HG03103 (cell line): ENCODE data around the gene EPHA2.

Experiments
- ATAC-seq: cut with Tn5 transposase; IDR thresholded peaks from one replicate; pipeline ENCODE4 v1.9.1; 2021; ENCODE audit warnings: low read depth; ENCODE audit not compliant: unreplicated experiment

EPHA2 gene

GRCh38 chr1:16124377-16125087, 31.3 kb downstream of the EPHA2 start:
- no peak for ATAC-seq

DNA sequence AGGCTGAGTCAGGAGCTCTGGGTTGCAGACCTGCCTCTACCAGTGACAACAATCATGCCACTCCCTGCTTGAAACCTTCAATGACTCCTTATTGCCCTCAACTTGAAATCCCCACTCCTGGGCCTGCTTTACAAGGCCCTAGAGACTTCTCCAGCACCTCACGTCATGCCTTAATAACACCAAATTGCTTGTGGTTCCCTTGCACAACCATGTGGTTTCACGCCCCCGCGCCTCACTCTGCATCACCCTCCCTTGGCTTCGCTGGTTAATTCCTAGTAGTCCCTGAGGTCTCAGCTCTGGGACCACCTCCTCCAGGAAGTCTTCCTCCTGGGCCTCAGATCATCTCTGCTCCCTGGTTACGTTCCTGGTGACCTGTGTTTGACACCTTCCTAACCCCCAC, 33.0 kb downstream of the EPHA2 start:
- ATAC-seq: no peak

DNA sequence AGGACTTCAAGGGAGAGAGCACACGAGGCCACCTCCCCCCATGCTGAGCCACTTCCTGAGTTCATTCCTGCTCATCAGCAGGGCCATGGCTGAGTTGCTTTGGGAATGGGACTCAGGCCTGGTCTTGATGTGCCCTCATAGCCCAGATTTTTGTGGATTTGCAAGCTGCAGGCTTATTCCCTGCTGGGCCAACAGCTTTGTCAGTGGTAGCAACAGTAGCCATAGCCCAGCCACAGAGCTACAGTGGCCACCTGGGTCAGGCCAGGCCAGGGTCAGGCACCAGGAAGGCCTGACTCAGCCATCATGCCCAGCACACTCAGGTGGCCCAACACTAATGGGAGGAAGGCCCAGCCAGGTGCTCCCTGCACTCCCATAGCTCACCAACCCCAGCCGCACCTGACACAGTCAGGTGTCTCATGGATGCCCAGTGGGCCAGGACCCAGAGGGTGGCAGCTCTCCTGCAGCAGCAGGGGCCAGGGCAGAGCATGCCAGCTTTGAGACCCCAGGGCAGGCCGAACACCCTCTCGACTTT, 33.5 kb downstream of the EPHA2 start:
- ATAC-seq: no peak

- ATAC-seq: no peak
Observed at GRCh38 chr1:16120940-16121410, 34.9 kb downstream of the EPHA2 start.

DNA sequence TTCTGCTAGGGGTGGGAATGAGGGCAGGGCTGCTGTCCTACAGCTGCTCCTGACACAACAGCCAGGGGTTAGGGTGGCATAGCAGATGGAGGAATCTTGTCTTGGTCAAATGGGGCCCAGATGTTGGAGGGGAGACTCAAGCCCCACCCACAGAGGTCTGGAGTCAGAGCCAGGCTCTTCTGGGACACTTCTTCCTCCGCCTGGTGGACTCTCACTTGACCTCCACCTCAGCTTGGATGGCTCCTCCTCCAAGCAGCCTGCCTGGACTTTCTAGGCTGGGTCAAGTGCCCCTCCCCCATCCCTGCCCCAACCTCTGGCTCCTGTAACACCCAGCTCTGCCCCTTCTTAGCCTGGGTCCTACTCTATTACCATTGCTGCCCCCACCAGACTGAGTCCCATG, 35.5 kb downstream of the EPHA2 start:
- no peak for ATAC-seq

DNA sequence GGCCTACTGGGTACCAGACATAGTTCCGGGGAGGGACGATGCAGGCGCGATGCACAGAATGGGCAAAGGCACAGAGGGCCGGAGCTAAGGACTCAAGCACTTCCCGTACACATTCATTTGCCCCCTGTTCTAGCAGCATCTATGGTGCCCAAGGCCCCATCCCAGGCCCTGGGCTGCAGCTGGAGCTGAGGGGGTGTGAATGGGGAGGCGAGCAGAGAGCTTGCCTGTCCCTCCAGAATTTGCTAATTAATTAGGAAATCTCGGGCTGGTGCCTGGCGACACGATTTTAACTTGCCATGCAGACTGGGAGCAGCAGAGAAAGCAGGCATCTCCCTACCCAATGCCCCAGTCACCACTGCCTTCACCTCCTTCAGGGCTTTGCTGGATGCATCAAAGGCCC, 35.9 kb downstream of the EPHA2 start:
- ATAC-seq: no peak

- ATAC-seq: no peak
Observed at GRCh38 chr1:16119504-16119903, 36.4 kb downstream of the EPHA2 start.

DNA sequence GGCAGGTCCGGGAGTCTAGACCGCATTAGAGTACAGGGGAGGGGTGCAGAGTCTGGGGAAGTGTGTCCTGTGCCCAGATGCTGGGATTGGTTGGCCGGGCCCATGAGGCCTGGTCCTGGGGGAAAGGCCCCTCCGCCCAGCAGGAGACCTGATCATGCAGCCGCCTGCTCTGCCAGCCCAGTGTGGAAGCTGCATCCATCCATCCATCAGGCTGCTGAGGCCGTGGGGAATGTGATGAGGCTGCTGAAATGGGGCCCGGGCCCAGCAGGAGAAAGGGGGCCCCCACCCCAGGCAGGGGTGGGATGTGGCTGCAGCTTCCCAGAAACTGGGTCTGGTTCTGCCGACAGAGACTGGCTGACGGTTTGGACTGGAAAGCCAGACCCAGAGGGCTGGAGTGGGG, 37.2 kb downstream of the EPHA2 start:
- no peak for ATAC-seq

- no peak for ATAC-seq
Observed at GRCh38 chr1:16117936-16118335, 37.9 kb downstream of the EPHA2 start.

- no peak for ATAC-seq
Observed at GRCh38 chr1:16117369-16117768, 38.5 kb downstream of the EPHA2 start.

- no peak for ATAC-seq
Observed at GRCh38 chr1:16116625-16117024, 39.2 kb downstream of the EPHA2 start.

DNA sequence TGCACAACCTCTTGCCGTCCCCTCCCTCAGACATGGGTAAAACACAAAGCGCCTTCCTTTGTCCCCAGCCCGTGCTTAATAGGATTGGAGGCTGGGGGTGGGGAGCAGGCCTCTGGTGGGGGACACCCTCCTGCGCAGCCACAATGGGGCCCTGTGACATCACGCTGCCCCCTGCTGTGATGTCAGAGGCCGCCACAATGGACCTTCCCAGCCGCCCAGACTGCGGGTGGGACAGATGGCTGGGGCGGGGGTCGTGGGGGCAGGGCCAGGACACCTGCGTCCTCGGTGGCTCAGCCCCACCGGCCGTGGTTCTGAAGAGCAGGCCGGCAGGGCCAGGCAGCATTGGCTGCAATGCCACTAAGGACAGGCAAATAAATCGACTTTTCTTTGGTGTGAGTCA, 39.9 kb downstream of the EPHA2 start:
- no peak for ATAC-seq

DNA sequence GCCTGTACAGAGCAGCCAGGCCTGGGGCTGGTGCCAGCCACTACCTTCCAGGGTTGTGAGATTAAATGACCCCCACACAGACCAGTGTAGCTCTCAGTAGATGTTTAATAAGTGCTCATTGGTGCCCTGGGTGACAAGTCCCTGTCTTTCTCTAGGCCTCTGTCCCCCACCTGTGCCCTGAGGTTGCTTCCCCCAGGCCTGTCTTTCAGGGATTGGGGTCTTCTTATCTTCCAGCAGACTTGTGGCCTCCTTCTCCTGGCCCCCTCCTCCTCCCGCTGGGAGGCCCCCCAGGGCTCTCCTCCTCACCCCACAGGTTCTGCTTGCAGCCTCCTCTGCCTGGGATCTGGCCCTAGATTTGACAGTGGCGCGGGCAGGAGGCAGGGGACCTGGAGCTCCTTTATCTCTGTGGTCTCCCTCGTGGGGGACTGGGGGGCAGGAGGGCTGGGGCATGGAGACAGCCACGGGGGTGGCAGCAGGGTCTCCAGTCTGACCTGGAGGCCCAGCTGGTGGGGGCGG, 40.3 kb downstream of the EPHA2 start:
- ATAC-seq: no peak

DNA sequence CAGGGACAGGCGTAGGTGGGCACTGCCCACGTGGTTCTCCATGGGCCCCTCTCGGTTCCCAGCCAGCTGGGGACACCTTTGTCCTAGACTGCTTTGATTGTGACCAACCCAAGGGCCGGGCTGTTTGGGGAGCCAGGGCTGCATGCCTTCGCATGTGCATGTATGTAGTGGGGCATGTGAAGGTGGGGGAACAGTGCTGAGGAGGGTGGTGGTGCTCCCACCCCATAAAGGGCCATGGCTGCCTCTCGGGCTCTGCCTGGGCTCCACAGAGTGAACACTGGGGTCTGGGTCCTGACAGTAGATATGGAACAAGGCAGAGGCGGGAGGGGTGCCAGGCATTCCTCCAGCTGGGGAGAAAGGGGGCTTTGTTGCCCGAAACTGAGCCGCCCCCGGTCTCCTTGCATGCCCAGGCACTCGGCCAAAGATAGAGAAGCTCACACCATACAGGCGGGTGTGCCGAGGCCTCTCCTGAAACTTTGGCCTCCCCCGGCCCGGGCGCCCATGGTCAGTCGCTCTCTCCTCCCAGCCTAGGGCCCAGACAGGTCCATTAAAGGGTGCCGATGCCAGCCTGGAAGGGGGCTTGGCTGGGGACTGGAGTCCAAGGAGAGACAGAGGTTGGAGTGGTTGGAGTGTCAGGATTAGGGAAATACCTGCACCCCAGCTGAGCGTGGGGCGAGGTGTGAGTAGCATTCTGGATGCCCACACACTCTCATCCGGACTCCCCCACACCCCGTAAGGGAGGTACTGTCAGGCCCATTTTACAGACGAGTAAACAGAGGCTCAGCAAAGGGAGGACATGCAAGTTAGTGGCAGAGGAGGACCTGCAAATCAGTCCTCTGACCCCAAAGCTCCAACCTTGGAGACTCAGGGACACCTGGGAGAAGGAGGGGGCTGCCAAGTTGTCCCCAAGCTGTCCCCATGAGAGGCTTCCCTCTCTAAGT, 41.1 kb downstream of the EPHA2 start:
- ATAC-seq: no peak

- ATAC-seq: no peak
Observed at GRCh38 chr1:16112596-16113555, 43.0 kb downstream of the EPHA2 start.

- ATAC-seq: no peak
Observed at GRCh38 chr1:16111771-16112595, 43.9 kb downstream of the EPHA2 start.

DNA sequence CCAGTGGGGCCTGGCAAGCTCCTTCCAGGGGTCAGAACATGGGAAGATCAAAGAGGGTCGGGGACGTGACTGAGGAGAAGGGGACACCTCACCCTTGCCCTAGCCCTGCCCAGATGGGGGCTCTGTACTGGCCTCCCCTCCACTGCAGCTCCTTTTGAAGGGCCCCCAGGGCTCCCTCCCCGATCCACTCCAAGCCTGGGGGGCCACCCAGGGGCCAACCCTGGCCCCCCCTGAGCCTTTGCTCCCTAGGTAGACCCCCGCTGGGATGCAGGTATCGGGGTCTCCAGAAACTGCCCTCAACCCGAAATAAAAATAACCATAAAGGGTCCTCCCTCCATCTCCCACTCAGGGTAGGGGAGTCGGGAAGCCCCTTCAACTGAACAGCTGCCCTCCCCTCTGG, 45.0 kb downstream of the EPHA2 start:
- ATAC-seq: no peak

DNA sequence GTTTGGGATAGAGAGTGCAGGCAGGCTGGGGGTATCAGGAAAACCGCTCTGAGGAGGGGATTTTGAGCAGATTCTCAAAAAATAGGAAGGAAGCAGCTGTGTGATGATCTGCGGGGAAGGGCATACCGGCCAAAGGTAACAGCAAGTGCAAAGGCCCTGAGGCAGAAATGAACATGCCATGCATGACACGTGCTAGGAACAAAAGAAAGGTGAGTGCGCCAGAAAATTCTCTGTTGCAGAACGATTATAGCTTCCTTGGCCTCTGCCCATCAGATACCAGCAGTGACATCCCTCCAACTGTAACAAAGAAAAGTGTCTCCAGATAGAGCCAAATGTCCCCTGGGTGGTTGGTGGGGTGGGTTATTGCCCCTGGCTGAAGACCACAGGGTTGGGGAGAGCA, 45.4 kb downstream of the EPHA2 start:
- no peak for ATAC-seq

DNA sequence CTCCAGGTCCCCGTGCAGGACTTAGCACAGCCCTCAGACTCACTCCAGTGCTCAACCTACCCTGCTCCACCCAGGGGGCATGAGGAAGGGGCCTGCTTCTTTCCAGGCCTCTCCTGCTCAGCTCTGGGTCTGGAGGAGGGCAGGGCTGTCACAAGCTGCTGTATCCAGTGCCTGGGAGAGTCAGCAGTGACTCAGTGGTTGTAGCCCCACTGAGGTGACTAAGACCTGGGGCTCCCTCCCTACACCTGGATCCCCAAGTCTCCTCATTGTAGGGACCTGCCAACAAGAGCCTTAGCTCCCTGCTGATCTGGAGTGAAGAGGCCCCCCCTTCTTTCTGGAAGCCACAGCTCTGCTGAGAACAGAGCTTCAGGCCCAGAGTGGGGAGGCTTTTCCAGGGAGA, 46.3 kb downstream of the EPHA2 start:
- no peak for ATAC-seq
